Activated CD4-positive, alpha-beta memory T cell treated with anti-CD3 and anti-CD28 coated beads for 36 hours (primary cell): ENCODE results near the gene ITPR3. TPM values are rescaled to one million over a fixed set of nuclear protein-coding genes. Genes with fewer than 3 reads are reported as not detected.

Source experiments
- CTCF ChIA-PET: fragments of 350-600 bp; sonication (Branson Sonifier 250); formaldehyde crosslinking; loops from one replicate; lab custom pipeline; 2021; ENCODE audit warnings: antibody characterized with exemption, inconsistent platforms; lab: Charles Lee
- POLR2A ChIA-PET: fragments of 350-600 bp; sonication (Branson Sonifier 250); formaldehyde crosslinking; loops from one replicate; lab custom pipeline; 2021; ENCODE audit warnings: antibody characterized with exemption; lab: Charles Lee
- DNase-seq: peaks from one replicate; pipeline ENCODE4 v3.0.0-alpha.2; 2020
- H3K27ac Mint-ChIP-seq: one replicate; pipeline ENCODE4 v1.8.0; 2021; ENCODE audit warnings: mixed read lengths
- H3K27me3 Mint-ChIP-seq: one replicate; pipeline ENCODE4 v1.8.0; 2021; ENCODE audit warnings: mixed read lengths
- H3K36me3 Mint-ChIP-seq: one replicate; pipeline ENCODE4 v1.8.0; 2021; ENCODE audit warnings: mixed read lengths
- H3K4me1 Mint-ChIP-seq: one replicate; pipeline ENCODE4 v1.8.0; 2021; ENCODE audit warnings: low read depth, mixed read lengths
- H3K4me3 Mint-ChIP-seq: one replicate; pipeline ENCODE4 v1.8.0; 2021; ENCODE audit warnings: mild to moderate bottlenecking, mixed read lengths
- H3K9me3 Mint-ChIP-seq: one replicate; pipeline ENCODE4 v1.8.0; 2021; ENCODE audit warnings: mixed read lengths
- intact Hi-C: fragments of 100-400 bp; cut with micrococcal nuclease; formaldehyde crosslinking; loops from one replicate; pipeline ENCODE4 v1.15.1; 2023
- total RNA-seq, 2 experiments: library from RNA; stranded (reverse); gene quantifications; one replicate each; pipeline ENCODE4 v1.2.3, GENCODE V29; 2021

Gene ITPR3
- total RNA-seq, 2 experiments from 2014 or later: 41.6 to 45.6 TPM

DNA sequence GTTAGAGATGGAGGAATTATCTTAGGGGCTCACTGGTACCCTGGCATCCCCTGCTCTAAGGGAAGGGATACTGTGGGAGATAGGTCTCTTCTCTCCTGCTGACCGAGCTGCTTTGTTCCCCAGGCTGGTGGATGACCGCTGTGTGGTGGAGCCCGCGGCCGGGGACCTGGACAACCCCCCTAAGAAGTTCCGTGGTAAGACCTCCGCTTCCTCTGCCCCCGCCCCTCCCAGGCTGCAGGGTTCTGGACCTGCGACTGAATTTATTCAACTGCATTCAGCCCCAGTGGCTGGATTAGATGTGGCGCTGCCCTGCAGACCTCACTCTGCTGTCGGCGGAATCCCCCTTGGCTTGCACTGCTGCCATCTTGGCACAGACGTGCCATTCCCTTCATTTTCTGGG, 19.2 kb downstream of the ITPR3 start:
- no peaks in the 10 kb centered on the region for H3K9me3 Mint-ChIP-seq
- ChIA-PET CTCF (no interaction called here), POLR2A (no interaction called here)
- intact Hi-C loops: no loop called here
- peaks cover 7% of the 10 kb centered on the region for H3K36me3 Mint-ChIP-seq
- H3K4me1 Mint-ChIP-seq: peaks cover 28% of the 10 kb centered on the region
- H3K4me3 Mint-ChIP-seq: no peak overlapping the region
- H3K27me3 Mint-ChIP-seq: no peaks in the 10 kb centered on the region
- H3K27ac Mint-ChIP-seq: no peak overlapping the region
- no peak for DNase-seq

DNA sequence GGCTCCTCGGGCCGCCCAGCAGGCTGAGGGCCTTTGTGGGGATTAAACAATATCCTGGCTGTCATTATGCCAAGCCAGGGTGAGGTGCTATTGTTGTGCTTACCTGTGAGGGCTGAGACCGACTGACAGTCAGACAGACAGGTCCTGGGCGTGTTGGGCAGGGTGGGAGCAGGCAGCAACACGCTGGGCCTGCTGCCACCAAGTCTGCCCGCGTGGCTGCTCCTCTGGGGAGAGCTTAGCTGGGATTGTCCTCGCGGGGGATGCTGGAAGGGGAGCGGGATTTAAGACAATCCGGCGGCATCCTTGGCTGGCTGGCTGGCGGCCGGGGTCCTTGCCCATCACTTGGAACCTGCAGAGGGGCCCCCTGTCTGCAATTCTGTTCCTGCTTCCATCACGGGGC, 20.0 kb downstream of the ITPR3 start:
- peaks cover 26% of the 10 kb centered on the region for H3K4me1 Mint-ChIP-seq
- no peak overlapping the region for H3K27ac Mint-ChIP-seq
- ChIA-PET POLR2A (no interaction called here), CTCF (no interaction called here)
- H3K9me3 Mint-ChIP-seq: no peaks in the 10 kb centered on the region
- no peak overlapping the region for H3K4me3 Mint-ChIP-seq
- intact Hi-C loops: no loop called here
- peaks cover 8% of the 10 kb centered on the region for H3K36me3 Mint-ChIP-seq
- no peak for DNase-seq
- H3K27me3 Mint-ChIP-seq: no peaks in the 10 kb centered on the region

DNA sequence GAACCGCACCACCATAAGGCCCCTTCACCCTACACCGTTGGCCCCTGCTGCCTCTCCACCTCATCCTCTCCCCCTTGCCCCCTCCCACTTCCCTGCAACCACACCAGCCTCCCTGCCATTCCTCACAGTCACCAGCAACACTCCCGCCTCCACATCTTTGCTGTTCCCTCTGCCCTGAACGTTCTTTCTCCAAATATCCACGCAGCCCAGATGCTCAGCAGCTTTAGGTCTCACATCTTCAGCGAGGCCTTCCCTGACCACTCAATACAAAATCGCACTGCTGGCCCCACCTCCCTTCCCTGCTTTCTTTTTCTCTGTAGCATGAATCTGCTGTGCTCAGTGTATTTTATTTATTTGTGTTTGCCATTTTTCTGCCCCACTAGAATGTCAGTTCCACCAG, 20.5 kb downstream of the ITPR3 start:
- Mint-ChIP-seq H3K36me3 (peaks cover 8% of the 10 kb centered on the region), H3K4me3 (no peak overlapping the region), H3K27me3 (no peaks in the 10 kb centered on the region), H3K9me3 (no peaks in the 10 kb centered on the region), H3K4me1 (peaks cover 21% of the 10 kb centered on the region), H3K27ac (no peak overlapping the region)
- POLR2A ChIA-PET: no interaction called here
- intact Hi-C loops: no loop called here
- CTCF ChIA-PET: no interaction called here
- no peak for DNase-seq

DNA sequence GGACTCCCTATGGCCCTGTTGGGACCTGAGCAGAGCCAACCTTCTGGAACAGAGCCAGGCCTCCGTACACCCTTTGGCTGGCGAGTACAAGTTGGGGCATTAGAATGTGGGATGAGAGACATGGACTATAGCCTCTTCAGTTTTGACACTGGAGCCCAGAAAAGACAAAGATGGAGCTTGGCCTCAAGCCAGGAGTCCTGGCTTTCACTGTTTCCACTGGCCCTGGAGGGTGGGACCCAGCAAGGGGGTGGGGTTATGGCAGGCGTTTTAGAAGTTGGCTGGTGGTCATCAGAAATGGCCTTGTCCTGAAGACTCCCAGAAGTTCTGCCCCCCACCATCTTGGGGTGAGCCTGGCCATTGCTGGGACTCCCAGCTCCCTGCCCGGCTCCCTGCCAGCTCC, 21.8 kb downstream of the ITPR3 start:
- ChIA-PET POLR2A (no interaction called here), CTCF (no interaction called here)
- Mint-ChIP-seq H3K36me3 (peaks cover 14% of the 10 kb centered on the region), H3K27me3 (no peaks in the 10 kb centered on the region), H3K9me3 (no peaks in the 10 kb centered on the region), H3K4me3 (no peak overlapping the region), H3K4me1 (peaks cover 21% of the 10 kb centered on the region), H3K27ac (no peak overlapping the region)
- DNase-seq: no peak
- intact Hi-C loops: no loop called here

DNA sequence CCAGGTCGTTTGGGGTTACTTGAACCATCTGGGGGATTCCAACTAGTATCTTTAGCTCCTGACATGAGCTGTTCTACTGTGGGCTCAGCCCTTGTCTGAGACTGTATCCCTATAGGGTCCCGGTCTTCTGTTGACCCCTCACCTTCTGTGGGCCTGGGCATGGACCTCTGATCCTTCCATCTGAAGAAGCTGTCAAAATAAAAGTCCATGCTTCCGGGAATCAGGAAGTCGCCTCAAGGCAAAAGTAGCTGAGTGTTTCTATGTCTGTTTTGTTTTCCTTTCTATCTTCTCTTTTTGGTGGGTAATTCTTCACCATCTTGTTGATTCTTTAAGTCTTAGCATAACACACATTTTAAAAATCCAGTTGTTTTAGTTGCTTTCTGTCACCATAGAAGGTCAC, 30.3 kb downstream of the ITPR3 start:
- POLR2A ChIA-PET: interaction anchor here (0.7 kb wide), 1 partner anchor 30 kb away, joined by 4 read pairs; no protein-coding TSS in a partner anchor
- peaks cover 6% of the 10 kb centered on the region for H3K4me1 Mint-ChIP-seq
- H3K27ac Mint-ChIP-seq: no peak overlapping the region
- H3K27me3 Mint-ChIP-seq: no peaks in the 10 kb centered on the region
- no peak for DNase-seq
- no peak overlapping the region for H3K4me3 Mint-ChIP-seq
- intact Hi-C loops: no loop called here
- CTCF ChIA-PET: no interaction called here
- H3K36me3 Mint-ChIP-seq: peaks cover 10% of the 10 kb centered on the region
- no peaks in the 10 kb centered on the region for H3K9me3 Mint-ChIP-seq

DNA sequence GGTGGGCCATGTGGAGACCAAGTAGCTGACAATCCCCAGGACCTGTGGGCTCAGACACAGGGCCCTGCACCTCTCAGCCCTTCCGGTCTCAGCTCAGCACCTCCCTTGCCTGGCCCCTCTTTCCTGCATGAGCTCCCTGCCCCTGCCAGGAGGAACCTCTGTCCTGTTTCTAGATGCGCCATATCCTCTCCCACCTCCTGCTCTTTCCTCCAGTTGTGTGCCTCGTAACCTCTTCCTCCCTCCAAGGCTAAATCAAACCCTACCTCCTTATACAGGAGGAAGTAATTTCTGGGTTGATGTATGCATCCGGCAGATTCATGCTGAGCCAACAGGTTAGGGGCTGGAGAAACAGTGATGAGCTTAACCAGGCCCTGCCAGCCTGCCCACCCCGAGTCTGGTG, 30.9 kb downstream of the ITPR3 start:
- H3K4me3 Mint-ChIP-seq: no peak overlapping the region
- H3K27ac Mint-ChIP-seq: no peak overlapping the region
- peaks cover 6% of the 10 kb centered on the region for H3K4me1 Mint-ChIP-seq
- ChIA-PET CTCF (interaction anchor here (0.6 kb wide), 1 partner anchor 31 kb away, joined by 3 read pairs; no protein-coding TSS in a partner anchor), POLR2A (interaction anchor here (0.7 kb wide), 1 partner anchor 30 kb away, joined by 4 read pairs; no protein-coding TSS in a partner anchor)
- intact Hi-C loops: no loop called here
- H3K9me3 Mint-ChIP-seq: no peaks in the 10 kb centered on the region
- no peaks in the 10 kb centered on the region for H3K27me3 Mint-ChIP-seq
- peaks cover 10% of the 10 kb centered on the region for H3K36me3 Mint-ChIP-seq
- DNase-seq: no peak

DNA sequence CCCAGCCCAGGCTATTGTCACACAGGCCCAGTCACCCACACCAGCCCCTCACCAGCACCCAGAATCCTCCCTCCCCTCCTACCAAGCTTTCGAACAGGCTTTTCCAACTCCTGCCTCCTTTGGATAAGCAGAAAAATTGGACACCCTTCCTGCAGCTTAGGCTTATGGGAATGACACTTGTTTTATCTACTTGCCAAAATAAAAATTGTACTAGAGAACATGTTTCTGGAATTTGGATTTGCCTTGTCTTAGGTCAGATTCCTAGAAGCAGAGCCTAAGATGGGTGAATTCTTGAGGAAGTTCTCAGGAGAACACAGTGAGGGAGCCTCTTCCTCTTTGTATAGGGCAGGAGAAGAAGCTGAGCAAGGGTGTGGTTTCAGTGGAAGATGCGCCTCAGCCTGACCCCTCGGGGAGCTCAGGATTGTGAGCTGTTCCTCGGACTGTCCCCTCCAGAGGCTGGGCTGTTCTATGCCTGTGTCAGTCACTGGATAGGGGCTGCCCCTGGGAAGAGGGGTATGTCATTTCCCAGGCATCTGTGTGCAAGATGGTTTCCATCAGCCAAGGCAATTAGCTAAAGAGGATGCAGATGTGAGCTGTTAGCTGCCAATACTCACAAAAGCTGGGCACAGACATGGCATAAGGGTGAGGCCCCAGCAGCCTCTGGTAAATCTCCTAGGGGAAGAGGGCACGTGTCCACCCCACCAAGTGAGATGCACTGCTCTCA, 33.9 kb downstream of the ITPR3 start:
- H3K9me3 Mint-ChIP-seq: no peaks in the 10 kb centered on the region
- no peak for DNase-seq
- no peaks in the 10 kb centered on the region for H3K27me3 Mint-ChIP-seq
- H3K27ac Mint-ChIP-seq: no peak overlapping the region
- H3K4me1 Mint-ChIP-seq: peaks cover 3% of the 10 kb centered on the region
- no peak overlapping the region for H3K4me3 Mint-ChIP-seq
- intact Hi-C loops: no loop called here
- POLR2A ChIA-PET: no interaction called here
- H3K36me3 Mint-ChIP-seq: peaks cover 7% of the 10 kb centered on the region
- CTCF ChIA-PET: no interaction called here

DNA sequence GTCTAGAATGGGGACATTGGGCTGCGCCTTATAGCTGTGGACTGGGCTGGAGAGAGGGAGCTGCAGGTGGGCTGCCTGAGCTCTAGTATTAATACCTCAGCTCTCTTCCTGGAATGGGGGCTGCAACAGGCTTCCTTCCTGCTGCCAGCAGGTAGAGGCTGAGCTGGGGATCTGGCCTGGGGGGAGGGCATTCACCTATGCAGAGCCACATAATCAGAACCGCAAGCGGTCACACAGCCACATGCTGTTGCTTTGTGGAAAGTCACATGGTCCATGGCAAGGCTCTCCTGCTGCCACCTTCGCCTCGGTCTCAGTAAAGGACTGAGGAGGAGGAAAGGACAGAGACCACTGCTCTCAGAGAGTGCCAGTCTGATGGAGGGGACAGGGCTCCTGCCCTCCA, 35.7 kb downstream of the ITPR3 start:
- Mint-ChIP-seq H3K36me3 (peaks cover 5% of the 10 kb centered on the region), H3K27me3 (no peaks in the 10 kb centered on the region), H3K4me1 (peaks cover 3% of the 10 kb centered on the region), H3K4me3 (no peak overlapping the region), H3K9me3 (no peaks in the 10 kb centered on the region), H3K27ac (no peak overlapping the region)
- ChIA-PET POLR2A (no interaction called here), CTCF (interaction anchor here (1.1 kb wide), 1 partner anchor 44 kb away, joined by 3 read pairs; no protein-coding TSS in a partner anchor)
- no peak for DNase-seq
- intact Hi-C loops: no loop called here

DNA sequence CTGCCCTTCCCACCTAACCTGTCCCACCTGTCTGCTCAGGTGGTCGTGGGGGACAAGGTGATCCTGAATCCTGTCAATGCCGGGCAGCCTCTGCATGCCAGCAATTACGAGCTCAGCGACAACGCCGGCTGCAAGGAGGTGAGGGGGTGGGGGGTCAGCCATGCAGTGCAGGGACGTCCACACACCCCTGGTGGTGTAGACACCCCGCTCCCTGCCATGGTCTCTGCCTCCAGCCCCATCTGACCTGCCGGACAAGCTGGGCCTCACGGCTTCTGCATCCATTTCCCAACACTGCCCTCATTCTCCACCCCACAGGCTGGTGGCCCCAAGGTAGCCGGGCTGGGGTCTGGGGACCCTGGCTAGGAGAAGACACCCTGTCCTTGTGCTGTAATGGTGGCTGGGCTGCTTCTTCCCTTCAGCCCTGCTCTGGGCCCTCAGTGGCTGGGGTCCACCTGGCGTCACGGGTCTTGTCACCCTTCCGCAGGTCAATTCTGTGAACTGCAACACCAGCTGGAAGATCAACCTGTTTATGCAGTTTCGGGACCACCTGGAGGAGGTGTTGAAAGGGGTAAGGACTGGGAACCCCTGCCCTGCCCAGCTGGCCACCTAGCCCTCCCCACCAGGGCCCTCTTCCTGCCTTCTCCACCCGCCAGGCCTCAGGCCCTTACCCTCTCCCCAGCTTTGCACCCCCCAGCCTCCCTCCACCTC, 38.0 kb downstream of the ITPR3 start:
- ChIA-PET POLR2A (no interaction called here), CTCF (interaction anchor here (1.0 kb wide), 1 partner anchor 52 kb away, joined by 3 read pairs; the partner anchor contains the start of gene UQCC2)
- peaks cover 10% of the 10 kb centered on the region for H3K36me3 Mint-ChIP-seq
- intact Hi-C loops: no loop called here
- no peak overlapping the region for H3K27ac Mint-ChIP-seq
- no peaks in the 10 kb centered on the region for H3K9me3 Mint-ChIP-seq
- DNase-seq: no peak
- H3K4me3 Mint-ChIP-seq: no peak overlapping the region
- H3K4me1 Mint-ChIP-seq: peaks cover 3% of the 10 kb centered on the region
- no peaks in the 10 kb centered on the region for H3K27me3 Mint-ChIP-seq

DNA sequence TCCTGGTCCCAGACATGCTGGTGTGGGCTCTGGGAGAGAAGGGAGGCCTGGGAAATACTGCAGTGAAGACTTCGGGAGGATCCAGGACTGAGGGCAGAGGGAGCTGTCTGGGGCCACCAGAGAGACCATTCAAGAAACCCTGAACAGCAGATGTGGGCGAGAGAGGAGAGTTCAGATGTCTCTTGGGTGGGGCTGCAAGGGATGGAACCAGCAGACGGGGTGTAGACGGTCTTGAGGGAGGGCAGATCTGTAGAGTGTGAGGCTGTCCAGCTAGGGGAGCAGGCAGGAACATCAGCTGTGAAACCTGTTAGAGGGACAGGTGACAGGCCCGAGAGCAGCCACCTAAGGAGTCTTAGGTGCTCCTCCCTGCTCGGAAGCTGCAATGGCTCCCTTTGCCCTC, 38.9 kb downstream of the ITPR3 start:
- intact Hi-C loops: no loop called here
- CTCF ChIA-PET: interaction anchor here (1.0 kb wide), 1 partner anchor 52 kb away, joined by 3 read pairs; the partner anchor contains the start of gene UQCC2
- Mint-ChIP-seq H3K4me1 (no peaks in the 10 kb centered on the region), H3K27me3 (no peaks in the 10 kb centered on the region), H3K4me3 (no peak overlapping the region), H3K9me3 (no peaks in the 10 kb centered on the region), H3K36me3 (peaks cover 10% of the 10 kb centered on the region), H3K27ac (no peak overlapping the region)
- POLR2A ChIA-PET: no interaction called here
- DNase-seq: no peak

DNA sequence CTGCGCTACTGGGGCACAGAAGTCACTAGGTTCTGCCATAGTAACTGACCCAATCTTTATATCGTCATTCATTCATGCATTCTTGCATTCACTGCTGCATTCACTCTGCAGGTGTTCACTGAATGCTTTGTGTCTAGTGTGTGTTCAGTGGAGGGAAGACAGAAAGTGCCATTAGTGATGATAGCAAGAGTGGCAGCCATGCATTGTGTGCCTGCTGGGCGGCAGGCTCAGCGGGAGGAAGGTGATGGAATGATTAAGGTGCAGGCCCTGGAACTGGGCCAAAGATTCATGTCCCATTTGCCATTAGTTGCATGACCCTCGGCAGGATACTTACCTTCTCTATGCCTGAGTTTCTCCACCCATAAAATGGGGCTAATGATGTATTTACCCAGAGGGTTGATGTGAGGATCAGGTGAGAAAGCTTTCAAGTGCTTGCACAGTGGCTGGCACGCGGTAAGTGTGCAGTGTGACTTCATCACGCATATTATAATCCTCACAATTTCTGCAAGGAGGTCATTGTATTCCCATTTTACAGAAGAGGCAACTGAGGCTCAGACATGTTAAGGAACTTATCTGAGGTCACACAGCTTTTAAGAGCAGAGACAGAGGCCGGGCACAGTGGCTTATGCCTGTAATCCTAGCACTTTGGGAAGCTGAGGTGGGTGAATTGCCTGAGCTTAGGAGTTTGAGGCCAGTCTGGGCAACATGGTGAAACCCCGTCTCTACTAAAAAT, 40.1 kb downstream of the ITPR3 start:
- intact Hi-C loops: no loop called here
- H3K27me3 Mint-ChIP-seq: no peaks in the 10 kb centered on the region
- ChIA-PET CTCF (no interaction called here), POLR2A (no interaction called here)
- no peak overlapping the region for H3K27ac Mint-ChIP-seq
- peaks cover 11% of the 10 kb centered on the region for H3K36me3 Mint-ChIP-seq
- DNase-seq: no peak
- no peaks in the 10 kb centered on the region for H3K9me3 Mint-ChIP-seq
- H3K4me1 Mint-ChIP-seq: no peaks in the 10 kb centered on the region
- no peak overlapping the region for H3K4me3 Mint-ChIP-seq

DNA sequence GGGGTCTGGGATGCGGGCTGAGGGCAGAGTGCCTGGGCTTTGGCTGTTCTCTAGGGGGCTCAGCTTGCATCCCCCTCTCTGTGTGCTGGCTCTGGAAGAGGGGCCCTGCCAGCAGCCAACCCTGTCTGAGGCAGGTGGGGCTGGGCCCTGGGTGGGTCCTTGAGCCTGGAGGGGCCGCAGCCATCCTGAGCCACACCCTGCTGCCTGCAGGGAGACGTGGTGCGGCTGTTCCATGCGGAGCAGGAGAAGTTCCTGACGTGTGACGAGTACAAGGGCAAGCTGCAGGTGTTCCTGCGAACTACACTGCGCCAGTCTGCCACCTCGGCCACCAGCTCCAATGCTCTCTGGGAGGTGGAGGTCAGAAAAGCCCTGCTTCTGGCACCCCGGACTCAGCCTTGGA, 41.2 kb downstream of the ITPR3 start:
- DNase-seq: no peak
- no peak overlapping the region for H3K27ac Mint-ChIP-seq
- H3K4me3 Mint-ChIP-seq: no peak overlapping the region
- no peaks in the 10 kb centered on the region for H3K9me3 Mint-ChIP-seq
- ChIA-PET POLR2A (no interaction called here), CTCF (no interaction called here)
- H3K27me3 Mint-ChIP-seq: no peaks in the 10 kb centered on the region
- intact Hi-C loops: no loop called here
- no peaks in the 10 kb centered on the region for H3K4me1 Mint-ChIP-seq
- peaks cover 15% of the 10 kb centered on the region for H3K36me3 Mint-ChIP-seq
